ENCODE data around the gene PPP1R12A. TPM values are rescaled to one million over a fixed set of nuclear protein-coding genes. Genes with fewer than 3 reads are reported as not detected.

PPP1R12A gene
- total RNA-seq, 2 experiments from 2014 or later: 65.6 to 76.4 TPM

GRCh38 chr12:79848339-79848738, 86.6 kb downstream of the PPP1R12A start:
- Histone ChIP-seq H3K36me3 (ENCODE audit: insufficient read depth, low read length) (peaks cover 18% of the 10 kb centered on the region), H3K4me3 (ENCODE audit: low read length) (no peak overlapping the region), H3K27ac (ENCODE audit: low read depth in 1 of 2, low read length in 2 of 2) (no peak overlapping the region), H3K4me1 (ENCODE audit: insufficient read depth, low read length) (peaks cover 12% of the 10 kb centered on the region), H3K9me3 (ENCODE audit: control insufficient read depth in 1 of 2, insufficient read depth in 1 of 2, low read length in 2 of 2) (peaks cover 6 to 23% of the 10 kb centered on the region in 2 experiments), H3K27me3 (ENCODE audit: control insufficient read depth in 1 of 2, insufficient read depth in 2 of 2, low read length in 2 of 2) (no peaks in the 10 kb centered on the region)
- Mint-ChIP-seq H3K27ac (peak overlapping the region; percentile 16), H3K4me3 (peak overlapping the region; percentile 16), H3K9me3 (peaks cover 3% of the 10 kb centered on the region), H3K27me3 (no peaks in the 10 kb centered on the region), H3K36me3 (ENCODE audit: low read depth) (peaks cover 73% of the 10 kb centered on the region), H3K4me1 (ENCODE audit: low read depth) (peaks cover 59% of the 10 kb centered on the region)
- DNase-seq (peak in 2 of 14 experiments; percentile 12 to 58), ATAC-seq (ENCODE audit: poor library complexity) (no peak)
- intact Hi-C loops (cut with DNase I, micrococcal nuclease): no loop called here
- ChIA-PET POLR2A (no interaction called here), CTCF (no interaction called here)
- TF ChIP-seq, protein P1, sequence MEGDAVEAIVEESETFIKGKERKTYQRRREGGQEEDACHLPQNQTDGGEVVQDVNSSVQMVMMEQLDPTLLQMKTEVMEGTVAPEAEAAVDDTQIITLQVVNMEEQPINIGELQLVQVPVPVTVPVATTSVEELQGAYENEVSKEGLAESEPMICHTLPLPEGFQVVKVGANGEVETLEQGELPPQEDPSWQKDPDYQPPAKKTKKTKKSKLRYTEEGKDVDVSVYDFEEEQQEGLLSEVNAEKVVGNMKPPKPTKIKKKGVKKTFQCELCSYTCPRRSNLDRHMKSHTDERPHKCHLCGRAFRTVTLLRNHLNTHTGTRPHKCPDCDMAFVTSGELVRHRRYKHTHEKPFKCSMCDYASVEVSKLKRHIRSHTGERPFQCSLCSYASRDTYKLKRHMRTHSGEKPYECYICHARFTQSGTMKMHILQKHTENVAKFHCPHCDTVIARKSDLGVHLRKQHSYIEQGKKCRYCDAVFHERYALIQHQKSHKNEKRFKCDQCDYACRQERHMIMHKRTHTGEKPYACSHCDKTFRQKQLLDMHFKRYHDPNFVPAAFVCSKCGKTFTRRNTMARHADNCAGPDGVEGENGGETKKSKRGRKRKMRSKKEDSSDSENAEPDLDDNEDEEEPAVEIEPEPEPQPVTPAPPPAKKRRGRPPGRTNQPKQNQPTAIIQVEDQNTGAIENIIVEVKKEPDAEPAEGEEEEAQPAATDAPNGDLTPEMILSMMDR (IDR thresholded peaks at IDR 0.05): no peak

DNA sequence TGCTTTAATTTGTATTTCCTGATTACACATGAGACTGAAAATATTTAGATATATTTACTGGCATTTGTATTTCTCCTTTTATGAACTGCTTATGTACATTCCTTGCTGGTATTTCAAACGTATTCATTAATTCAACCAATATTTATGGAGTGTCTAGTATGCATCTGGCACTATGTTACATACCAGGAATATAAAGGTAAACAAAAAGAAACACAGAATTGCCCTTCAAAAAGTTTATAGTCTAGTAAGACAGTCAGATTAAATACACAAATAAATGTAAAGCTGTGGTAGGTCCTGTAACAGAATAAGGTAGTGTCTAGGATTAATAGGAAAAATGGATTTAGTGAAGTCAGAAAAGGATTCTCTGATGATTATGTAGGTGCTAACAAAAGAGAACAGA, 87.5 kb downstream of the PPP1R12A start:
- Histone ChIP-seq H3K27me3 (ENCODE audit: control insufficient read depth in 1 of 2, insufficient read depth in 2 of 2, low read length in 2 of 2) (no peaks in the 10 kb centered on the region), H3K9me3 (ENCODE audit: control insufficient read depth in 1 of 2, insufficient read depth in 1 of 2, low read length in 2 of 2) (peaks cover 5 to 14% of the 10 kb centered on the region in 2 experiments), H3K4me3 (ENCODE audit: low read length) (no peak overlapping the region), H3K36me3 (ENCODE audit: insufficient read depth, low read length) (peaks cover 22% of the 10 kb centered on the region), H3K4me1 (ENCODE audit: insufficient read depth, low read length) (peaks cover 12% of the 10 kb centered on the region), H3K27ac (ENCODE audit: low read depth in 1 of 2, low read length in 2 of 2) (no peak overlapping the region)
- Mint-ChIP-seq H3K4me1 (ENCODE audit: low read depth) (peaks cover 63% of the 10 kb centered on the region), H3K9me3 (peaks cover 3% of the 10 kb centered on the region), H3K4me3 (no peak overlapping the region), H3K36me3 (ENCODE audit: low read depth) (peaks cover 75% of the 10 kb centered on the region), H3K27ac (no peak overlapping the region), H3K27me3 (no peaks in the 10 kb centered on the region)
- TF ChIP-seq, protein P1 (IDR thresholded peaks at IDR 0.05): no peak
- POLR2A ChIA-PET: no interaction called here
- intact Hi-C loops (cut with DNase I, micrococcal nuclease): no loop called here
- ATAC-seq (ENCODE audit: poor library complexity) (no peak), DNase-seq (no peak)
- CTCF ChIA-PET: no interaction called here

GRCh38 chr12:79844693-79845092, 90.2 kb downstream of the PPP1R12A start:
- H3K27ac Mint-ChIP-seq: no peak overlapping the region
- no peak for ATAC-seq (ENCODE audit: poor library complexity)
- CTCF ChIA-PET: interaction anchor here (1.0 kb wide), 1 partner anchor 10 kb away, joined by 3 read pairs; no protein-coding TSS in a partner anchor
- intact Hi-C loops (cut with DNase I, micrococcal nuclease): no loop called here
- H3K4me3 Mint-ChIP-seq: no peak overlapping the region
- no peak for DNase-seq
- peaks cover 60% of the 10 kb centered on the region for H3K4me1 Mint-ChIP-seq (ENCODE audit: low read depth)
- peaks cover 36% of the 10 kb centered on the region for H3K36me3 ChIP-seq (ENCODE audit: insufficient read depth, low read length)
- peaks cover 80% of the 10 kb centered on the region for H3K36me3 Mint-ChIP-seq (ENCODE audit: low read depth)
- no peaks in the 10 kb centered on the region for H3K9me3 ChIP-seq (ENCODE audit: control insufficient read depth in 1 of 2, insufficient read depth in 1 of 2, low read length in 2 of 2)
- no peaks in the 10 kb centered on the region for H3K27me3 Mint-ChIP-seq
- no peaks in the 10 kb centered on the region for H3K27me3 ChIP-seq (ENCODE audit: control insufficient read depth in 1 of 2, insufficient read depth in 2 of 2, low read length in 2 of 2)
- peaks cover 14% of the 10 kb centered on the region for H3K4me1 ChIP-seq (ENCODE audit: insufficient read depth, low read length)
- peaks cover 10% of the 10 kb centered on the region for H3K9me3 Mint-ChIP-seq
- no peak overlapping the region for H3K27ac ChIP-seq (ENCODE audit: low read depth in 1 of 2, low read length in 2 of 2)
- TF ChIP-seq, protein P1 (IDR thresholded peaks at IDR 0.05): no peak
- no peak overlapping the region for H3K4me3 ChIP-seq (ENCODE audit: low read length)
- POLR2A ChIA-PET: no interaction called here

Measured in CD4-positive, alpha-beta T cell (primary cell).